Kidney tubule cell (primary cell): Measurements from ENCODE around the gene SGK1.

Experiments
- DNase-seq: peaks from one replicate; pipeline ENCODE4 v3.0.0-alpha.2; 2018; ENCODE audit warnings: low spot score

The SGK1 gene

DNA sequence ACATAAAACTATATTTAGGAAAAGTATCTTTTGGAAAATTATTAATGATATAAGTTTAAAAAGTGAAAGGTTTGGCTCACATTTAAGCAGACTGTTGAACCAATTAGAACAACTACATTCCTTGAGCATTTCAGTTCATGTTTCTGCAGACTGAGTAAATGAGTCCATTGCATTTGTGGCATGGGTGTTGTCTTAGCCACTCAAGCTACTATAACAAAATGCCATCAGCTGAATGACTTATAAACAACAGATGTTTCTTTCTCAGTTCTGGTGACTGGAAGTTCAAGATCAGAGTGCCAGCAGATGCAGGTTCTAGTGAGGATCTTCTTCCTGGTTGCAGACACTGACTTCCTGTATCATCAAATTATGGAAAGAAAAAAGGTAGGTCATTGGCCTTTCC, 198.4 kb downstream of the SGK1 start:
- DNase-seq = no peak
